Neural cell (in vitro differentiated cells): Measurements from ENCODE around the gene PNLIPRP2. TPM values are rescaled to one million over a fixed set of nuclear protein-coding genes. Genes with fewer than 3 reads are reported as not detected.

ENCODE experiments used
- H2AFZ ChIP-seq: fragments of 200-600, 300-800 bp; sonication (generic), shearing (Covaris generic); 2 replicates; pipeline ENCODE4 v1.6.0; 2014; ENCODE audit warnings: low read depth, mild to moderate bottlenecking, antibody characterized with exemption, low read length, moderate library complexity
- H3F3A ChIP-seq: fragments of 200-600 bp; shearing (Covaris generic); 2 replicates; pipeline ENCODE4 v1.6.1; 2016; ENCODE audit warnings: mild to moderate bottlenecking, moderate library complexity, mixed read lengths, antibody characterized with exemption, low read length; ENCODE audit not compliant: insufficient read depth, poor library complexity, severe bottlenecking
- H3K27ac ChIP-seq: fragments of 200-600, 300-800 bp; sonication (generic), shearing (Covaris generic); 2 replicates; pipeline ENCODE4 v1.5.1; 2014; ENCODE audit warnings: mild to moderate bottlenecking, low read length, moderate library complexity
- H3K27me3 ChIP-seq: fragments of 300-800, 200-600 bp; sonication (generic), shearing (Covaris generic); 2 replicates; pipeline ENCODE4 v1.6.0; 2014; ENCODE audit warnings: mild to moderate bottlenecking, low read depth, low read length, moderate library complexity; ENCODE audit not compliant: insufficient read depth
- H3K36me3 ChIP-seq: fragments of 300-800, 200-600 bp; sonication (generic), shearing (Covaris generic); 2 replicates; pipeline ENCODE4 v1.5.1; 2014; ENCODE audit warnings: mild to moderate bottlenecking, antibody characterized with exemption, low read length, moderate library complexity; ENCODE audit not compliant: insufficient read depth
- H3K4me2 ChIP-seq: fragments of 300-800, 200-600 bp; sonication (generic), shearing (Covaris generic); 2 replicates; pipeline ENCODE4 v1.6.0; 2014; ENCODE audit warnings: mild to moderate bottlenecking, low read length
- H3K4me3 ChIP-seq: fragments of 300-800, 200-600 bp; sonication (generic), shearing (Covaris generic); 2 replicates; pipeline ENCODE4 v1.5.1; 2014; ENCODE audit warnings: mild to moderate bottlenecking, low read length, moderate library complexity
- H3K79me2 ChIP-seq: fragments of 200-600 bp; shearing (Covaris generic); replicated peaks from 2 replicates; pipeline ENCODE4 v1.6.0; 2014; ENCODE audit warnings: mild to moderate bottlenecking, low read length, moderate library complexity; ENCODE audit not compliant: insufficient read depth
- H3K9ac ChIP-seq: fragments of 300-800, 200-600 bp; sonication (generic), shearing (Covaris generic); 2 replicates; pipeline ENCODE4 v1.6.1; 2016; ENCODE audit warnings: mild to moderate bottlenecking, low read length, mixed read lengths
- H3K9me2 ChIP-seq: fragments of 200-600 bp; shearing (Covaris generic); 2 replicates; pipeline ENCODE4 v1.6.1; 2016; ENCODE audit warnings: mild to moderate bottlenecking, low read length, mixed read lengths; ENCODE audit not compliant: insufficient read depth
- H3K9me3 ChIP-seq: fragments of 200-600, 300-800 bp; sonication (generic), shearing (Covaris generic); 2 replicates; pipeline ENCODE4 v1.6.1; 2016; ENCODE audit warnings: mild to moderate bottlenecking, mixed run types, low read length, moderate library complexity, mixed read lengths
- H4K20me1 ChIP-seq: fragments of 200-600 bp; shearing (Covaris generic); 2 replicates; pipeline ENCODE4 v1.6.1; 2016; ENCODE audit warnings: mild to moderate bottlenecking, mixed run types; ENCODE audit not compliant: insufficient read depth
- EP300 ChIP-seq: fragments of 450-650 bp; conservative IDR thresholded peaks from 2 replicates; pipeline ENCODE4 v1.6.1; 2014; ENCODE audit warnings: antibody characterized with exemption, mild to moderate bottlenecking, moderate library complexity; ENCODE audit not compliant: poor library complexity, severe bottlenecking
- EZH2 ChIP-seq: fragments of 200-600, 300-800 bp; shearing (Covaris generic), sonication (generic); IDR thresholded peaks from 2 replicates; pipeline ENCODE4 v1.6.1; 2014; ENCODE audit warnings: antibody characterized with exemption, low read length, borderline replicate concordance, mild to moderate bottlenecking; ENCODE audit not compliant: insufficient read depth, poor library complexity, severe bottlenecking
- MXI1 ChIP-seq: fragments of 450-650 bp; conservative IDR thresholded peaks from 2 replicates; pipeline ENCODE4 v1.6.1; 2014; ENCODE audit warnings: antibody characterized with exemption, mild to moderate bottlenecking; ENCODE audit not compliant: poor library complexity, severe bottlenecking
- POLR2AphosphoS5 ChIP-seq: IDR thresholded peaks from 2 replicates; pipeline ENCODE4 v1.6.1; 2012
- RAD21 ChIP-seq: fragments of 450-650 bp; conservative IDR thresholded peaks from 2 replicates; pipeline ENCODE4 v1.6.1; 2014; ENCODE audit warnings: antibody characterized with exemption, mild to moderate bottlenecking, moderate library complexity
- REST ChIP-seq: IDR thresholded peaks from 2 replicates; pipeline ENCODE4 v1.6.1; 2012; ENCODE audit warnings: borderline replicate concordance
- SMC3 ChIP-seq: fragments of 450-650 bp; conservative IDR thresholded peaks from 2 replicates; pipeline ENCODE4 v1.6.1; 2014; ENCODE audit warnings: antibody characterized with exemption, mild to moderate bottlenecking, moderate library complexity; ENCODE audit not compliant: poor library complexity
- TAF1 ChIP-seq: IDR thresholded peaks from 2 replicates; pipeline ENCODE4 v1.6.1; 2012; ENCODE audit warnings: low read depth
- polyA plus RNA-seq: library from polyadenylated mRNA; depleted of rRNA; stranded (reverse); fragments of >200 nt; gene quantifications from 2 replicates; pipeline ENCODE4 v1.2.3, GENCODE V29; 2014
- TF ChIP-seq, protein P1 (sequence below): fragments of 450-650 bp; IDR thresholded peaks from 2 replicates; pipeline ENCODE4 v1.5.1; 2014; ENCODE audit warnings: antibody characterized with exemption, mild to moderate bottlenecking, moderate library complexity; ENCODE audit not compliant: poor library complexity, severe bottlenecking

Gene PNLIPRP2
- polyA plus RNA-seq, 1 donor from 2014 or later, result not detected

DNA sequence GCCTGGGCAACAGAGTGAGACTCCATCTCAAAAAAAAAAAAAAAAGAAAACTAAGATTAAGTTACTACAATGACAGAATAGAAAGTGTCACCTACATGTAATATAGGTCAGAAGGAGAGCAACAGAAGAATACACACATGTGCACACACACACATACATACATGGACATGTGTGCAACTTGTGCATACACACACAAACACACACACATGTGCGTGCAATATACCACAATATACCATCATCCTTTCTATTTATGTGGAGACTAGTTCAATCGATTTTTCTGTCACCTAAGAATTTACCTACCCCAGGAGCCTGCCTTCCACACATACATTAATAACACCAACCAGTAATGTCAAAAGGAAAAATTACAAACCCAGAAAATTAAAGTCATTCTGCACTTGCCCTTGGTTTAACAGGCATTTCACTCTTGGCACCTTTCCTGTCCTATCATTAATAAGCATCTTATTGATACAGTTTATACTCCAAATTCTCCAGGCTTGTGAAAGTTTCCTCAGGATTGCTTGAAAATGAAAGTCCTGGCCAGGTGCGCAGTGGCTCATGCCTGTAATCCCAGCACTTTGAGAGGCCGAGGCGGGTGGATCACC lies 27.5 kb upstream of the PNLIPRP2 start:
- H3K27ac ChIP-seq, result no peak overlapping the region
- no peaks in the 10 kb centered on the region for H3K9me3 ChIP-seq
- no peak for TF ChIP-seq TAF1
- TF ChIP-seq SMC3, result no peak
- TF ChIP-seq RAD21, result no peak
- TF ChIP-seq REST, result no peak
- TF ChIP-seq, protein P1, sequence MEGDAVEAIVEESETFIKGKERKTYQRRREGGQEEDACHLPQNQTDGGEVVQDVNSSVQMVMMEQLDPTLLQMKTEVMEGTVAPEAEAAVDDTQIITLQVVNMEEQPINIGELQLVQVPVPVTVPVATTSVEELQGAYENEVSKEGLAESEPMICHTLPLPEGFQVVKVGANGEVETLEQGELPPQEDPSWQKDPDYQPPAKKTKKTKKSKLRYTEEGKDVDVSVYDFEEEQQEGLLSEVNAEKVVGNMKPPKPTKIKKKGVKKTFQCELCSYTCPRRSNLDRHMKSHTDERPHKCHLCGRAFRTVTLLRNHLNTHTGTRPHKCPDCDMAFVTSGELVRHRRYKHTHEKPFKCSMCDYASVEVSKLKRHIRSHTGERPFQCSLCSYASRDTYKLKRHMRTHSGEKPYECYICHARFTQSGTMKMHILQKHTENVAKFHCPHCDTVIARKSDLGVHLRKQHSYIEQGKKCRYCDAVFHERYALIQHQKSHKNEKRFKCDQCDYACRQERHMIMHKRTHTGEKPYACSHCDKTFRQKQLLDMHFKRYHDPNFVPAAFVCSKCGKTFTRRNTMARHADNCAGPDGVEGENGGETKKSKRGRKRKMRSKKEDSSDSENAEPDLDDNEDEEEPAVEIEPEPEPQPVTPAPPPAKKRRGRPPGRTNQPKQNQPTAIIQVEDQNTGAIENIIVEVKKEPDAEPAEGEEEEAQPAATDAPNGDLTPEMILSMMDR, result no peak
- TF ChIP-seq POLR2AphosphoS5, result no peak
- no peak for TF ChIP-seq EZH2
- TF ChIP-seq EP300, result no peak
- H3K27me3 ChIP-seq, result no peaks in the 10 kb centered on the region
- H3F3A ChIP-seq, result no peaks in the 10 kb centered on the region
- no peak overlapping the region for H3K4me3 ChIP-seq
- no peaks in the 10 kb centered on the region for H3K79me2 ChIP-seq
- H2AFZ ChIP-seq, result no peak overlapping the region
- H3K4me2 ChIP-seq, result no peak overlapping the region
- no peaks in the 10 kb centered on the region for H3K9me2 ChIP-seq
- no peaks in the 10 kb centered on the region for H3K36me3 ChIP-seq
- H4K20me1 ChIP-seq, result no peaks in the 10 kb centered on the region
- no peak overlapping the region for H3K9ac ChIP-seq

- H3K4me2 ChIP-seq, result no peak overlapping the region
- H3K79me2 ChIP-seq, result no peaks in the 10 kb centered on the region
- H3K4me3 ChIP-seq, result no peak overlapping the region
- H3F3A ChIP-seq, result no peaks in the 10 kb centered on the region
- TF ChIP-seq EZH2, result no peak
- no peak for TF ChIP-seq RAD21
- TF ChIP-seq MXI1, result no peak
- TF ChIP-seq REST, result no peak
- no peak for TF ChIP-seq POLR2AphosphoS5
- no peak for TF ChIP-seq EP300
- no peak for TF ChIP-seq SMC3
- TF ChIP-seq, protein P1, result no peak
- no peak for TF ChIP-seq TAF1
- no peak overlapping the region for H2AFZ ChIP-seq
- no peak overlapping the region for H3K9ac ChIP-seq
- H3K27me3 ChIP-seq, result no peaks in the 10 kb centered on the region
- H3K27ac ChIP-seq, result no peak overlapping the region
- H3K9me3 ChIP-seq, result no peaks in the 10 kb centered on the region
- no peaks in the 10 kb centered on the region for H4K20me1 ChIP-seq
- H3K9me2 ChIP-seq, result no peaks in the 10 kb centered on the region
- no peaks in the 10 kb centered on the region for H3K36me3 ChIP-seq
Observed at GRCh38 chr10:116594525-116595035, 26.2 kb upstream of the PNLIPRP2 start.
